ENCODE data around the gene MLF2. TPM values are rescaled to one million over a fixed set of nuclear protein-coding genes. Genes with fewer than 3 reads are reported as not detected.
A peak's percentile ranks its signal among the peaks of the same experiment; 100 is the strongest.
"Not testable (repeated sequence)": the region's sequence is repeated elsewhere in the genome, so short reads cannot be mapped to it uniquely, and the experiment has no call there.

Gene MLF2
- total RNA-seq, 2 donors from 2014 or later: 219 to 393 TPM

GRCh38 chr12:6745741-6746525 is 7.0 kb downstream of the MLF2 start:
- Mint-ChIP-seq H3K9me3 (no peaks in the 10 kb centered on the region), H3K4me3 (no peak overlapping the region), H3K27me3 (ENCODE audit: insufficient read depth) (no peaks in the 10 kb centered on the region), H3K27ac (peak overlapping the region; percentile 71), H3K4me1 (peaks cover 13% of the 10 kb centered on the region), H3K36me3 (ENCODE audit: low read depth) (peaks cover 55% of the 10 kb centered on the region)
- no peak for TF ChIP-seq CTCF (conservative IDR thresholded peaks at IDR 0.05)
- no peak for DNase-seq
- WGBS, 2 experiments (ENCODE audit: insufficient coverage in 1 of 2, insufficient read length in 1 of 2): 93 to 98% methylated on average over 10 to 13 of the region's 13 CpGs
- H3K36me3 ChIP-seq (ENCODE audit: control insufficient read depth, insufficient read depth, low read length): peaks cover 46% of the 10 kb centered on the region
- no peak overlapping the region for H3K4me3 ChIP-seq (ENCODE audit: low read length)
- no peaks in the 10 kb centered on the region for H3K27me3 ChIP-seq (ENCODE audit: control insufficient read depth, insufficient read depth, low read length, poor library complexity, severe bottlenecking)
- no peak overlapping the region for H3K27ac ChIP-seq (ENCODE audit: low read depth, low read length)
- H3K9me3 ChIP-seq (ENCODE audit: control insufficient read depth, low read length): no peaks in the 10 kb centered on the region
- H3K4me1 ChIP-seq (ENCODE audit: control insufficient read depth, insufficient read depth, low read length): no peaks in the 10 kb centered on the region
- no peak overlapping the region for H3K9ac ChIP-seq (ENCODE audit: extremely low read depth, low read length, poor library complexity, severe bottlenecking)

- peaks cover 13% of the 10 kb centered on the region for H3K4me1 Mint-ChIP-seq
- H3K27ac ChIP-seq (ENCODE audit: low read depth, low read length); H3K9ac ChIP-seq (ENCODE audit: extremely low read depth, low read length, poor library complexity, severe bottlenecking); H3K4me1 ChIP-seq (ENCODE audit: control insufficient read depth, insufficient read depth, low read length); H3K9me3 Mint-ChIP-seq; H3K9me3 ChIP-seq (ENCODE audit: control insufficient read depth, low read length); H3K4me3 ChIP-seq (ENCODE audit: low read length); DNase-seq; H3K27me3 ChIP-seq (ENCODE audit: control insufficient read depth, insufficient read depth, low read length, poor library complexity, severe bottlenecking); H3K27me3 Mint-ChIP-seq (ENCODE audit: insufficient read depth); H3K4me3 Mint-ChIP-seq: not testable (repeated sequence)
- WGBS, 2 experiments (ENCODE audit: insufficient coverage in 1 of 2, insufficient read length in 1 of 2): 81 to 87% methylated on average over 5 to 7 of the region's 7 CpGs
- peak overlapping the region; percentile 2 for H3K27ac Mint-ChIP-seq
- H3K36me3 Mint-ChIP-seq (ENCODE audit: low read depth): peaks cover 31% of the 10 kb centered on the region
- H3K36me3 ChIP-seq (ENCODE audit: control insufficient read depth, insufficient read depth, low read length): peaks cover 21% of the 10 kb centered on the region
Observed at GRCh38 chr12:6743300-6743699, 9.6 kb downstream of the MLF2 start.

DNA sequence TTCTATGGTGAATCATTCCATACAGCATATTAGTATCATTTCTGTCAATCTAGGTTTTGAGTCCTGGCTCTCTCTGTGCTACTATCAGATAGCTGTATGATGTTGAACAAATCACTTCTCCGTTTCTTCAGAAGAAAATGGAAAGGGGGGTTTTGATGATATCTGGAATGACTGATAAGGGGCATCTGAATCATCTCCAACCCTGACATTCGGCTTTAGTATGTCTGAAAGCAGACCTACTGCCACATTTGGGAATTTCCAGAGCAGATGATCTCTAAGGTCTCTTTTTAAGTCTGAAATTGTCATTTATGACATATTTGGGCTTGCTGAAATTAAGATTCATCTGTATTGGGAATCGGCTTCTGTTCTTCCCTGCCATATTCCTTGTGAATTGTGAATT is 10.1 kb downstream of the MLF2 start:
- peaks cover 16% of the 10 kb centered on the region for H3K36me3 ChIP-seq (ENCODE audit: control insufficient read depth, insufficient read depth, low read length)
- Mint-ChIP-seq H3K4me1 (peaks cover 13% of the 10 kb centered on the region), H3K36me3 (ENCODE audit: low read depth) (peaks cover 26% of the 10 kb centered on the region), H3K4me3 (no peak overlapping the region), H3K27me3 (ENCODE audit: insufficient read depth) (no peaks in the 10 kb centered on the region), H3K9me3 (peaks cover 2% of the 10 kb centered on the region), H3K27ac (no peak overlapping the region)
- no peaks in the 10 kb centered on the region for H3K27me3 ChIP-seq (ENCODE audit: control insufficient read depth, insufficient read depth, low read length, poor library complexity, severe bottlenecking)
- no peak for TF ChIP-seq CTCF (conservative IDR thresholded peaks at IDR 0.05)
- WGBS, 2 experiments (ENCODE audit: insufficient coverage in 1 of 2, insufficient read length in 1 of 2): 81 to 95% methylated on average over 3 of the region's 3 CpGs
- no peak overlapping the region for H3K9ac ChIP-seq (ENCODE audit: extremely low read depth, low read length, poor library complexity, severe bottlenecking)
- no peak overlapping the region for H3K27ac ChIP-seq (ENCODE audit: low read depth, low read length)
- no peak for DNase-seq
- no peaks in the 10 kb centered on the region for H3K9me3 ChIP-seq (ENCODE audit: control insufficient read depth, low read length)
- H3K4me3 ChIP-seq (ENCODE audit: low read length): no peak overlapping the region
- no peaks in the 10 kb centered on the region for H3K4me1 ChIP-seq (ENCODE audit: control insufficient read depth, insufficient read depth, low read length)

DNA sequence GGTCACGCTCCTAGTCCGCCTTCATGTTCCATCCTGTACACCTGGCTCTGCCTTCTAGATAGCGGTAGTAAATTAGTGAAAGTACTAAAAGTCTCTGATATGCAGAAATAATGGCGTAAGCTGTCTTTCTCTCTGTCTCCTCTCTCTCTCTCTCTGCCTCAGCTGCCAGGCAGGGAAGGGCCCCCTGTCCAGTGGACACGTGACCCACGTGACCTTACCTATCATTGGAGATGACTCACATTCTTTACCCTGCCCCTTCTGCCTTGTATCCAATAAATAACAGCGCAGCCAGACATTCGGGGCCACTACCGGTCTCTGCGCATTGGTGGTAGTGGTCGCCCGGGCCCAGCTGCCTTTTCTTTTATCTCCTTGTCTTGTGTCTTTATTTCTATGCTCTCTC is 10.9 kb downstream of the MLF2 start:
- Mint-ChIP-seq H3K4me1 (peaks cover 13% of the 10 kb centered on the region), H3K27ac (peak overlapping the region; percentile 55), H3K36me3 (ENCODE audit: low read depth) (peaks cover 19% of the 10 kb centered on the region)
- WGBS, 2 experiments (ENCODE audit: insufficient coverage in 1 of 2, insufficient read length in 1 of 2): 98% methylated on average over 10 of the region's 12 CpGs; no CpG with 5 or more reads in 1 of the 2 experiments
- H3K9me3 Mint-ChIP-seq; H3K4me3 Mint-ChIP-seq; H3K9ac ChIP-seq (ENCODE audit: extremely low read depth, low read length, poor library complexity, severe bottlenecking); H3K27me3 Mint-ChIP-seq (ENCODE audit: insufficient read depth); H3K27me3 ChIP-seq (ENCODE audit: control insufficient read depth, insufficient read depth, low read length, poor library complexity, severe bottlenecking); H3K27ac ChIP-seq (ENCODE audit: low read depth, low read length); DNase-seq; H3K36me3 ChIP-seq (ENCODE audit: control insufficient read depth, insufficient read depth, low read length); H3K9me3 ChIP-seq (ENCODE audit: control insufficient read depth, low read length); H3K4me1 ChIP-seq (ENCODE audit: control insufficient read depth, insufficient read depth, low read length); H3K4me3 ChIP-seq (ENCODE audit: low read length): not testable (repeated sequence)
